ENCODE data around the gene FSTL4. TPM values are rescaled to one million over a fixed set of nuclear protein-coding genes. Genes with fewer than 3 reads are reported as not detected.

Gene FSTL4
- total and polyA plus RNA-seq, 4 donors, result 0.02 to 0.18 TPM; not detected in 2

- no peak for DNase-seq (ENCODE audit: low spot score)
- Histone ChIP-seq H3K9me3 (ENCODE audit: control insufficient read depth in 4 of 4, low read length in 3 of 4) (no peaks in the 10 kb centered on the region), H3K9ac (ENCODE audit: low read depth in 1 of 2, low read length in 2 of 2) (no peak overlapping the region), H3K4me1 (ENCODE audit: control insufficient read depth in 4 of 4, insufficient read depth in 4 of 4, low read length in 3 of 4) (no peaks in the 10 kb centered on the region), H3K4me3 (ENCODE audit: low read depth in 1 of 3, low read length in 3 of 3) (no peak overlapping the region), H3K27ac (ENCODE audit: low read depth in 1 of 2, low read length in 2 of 2) (no peak overlapping the region), H3K27me3 (ENCODE audit: control insufficient read depth in 4 of 4, insufficient read depth in 4 of 4, low read length in 3 of 4) (no peaks in the 10 kb centered on the region), H3K36me3 (ENCODE audit: control insufficient read depth in 4 of 4, insufficient read depth in 3 of 4, low read depth in 1 of 4, low read length in 3 of 4) (no peaks in the 10 kb centered on the region)
- TF ChIP-seq FOXA1 (IDR thresholded peaks at IDR 0.05) (no peak), EGR1 (IDR thresholded peaks at IDR 0.05; ENCODE audit: low read depth in 2 of 2) (no peak), JUND (IDR thresholded peaks at IDR 0.05) (no peak), YY1 (IDR thresholded peaks at IDR 0.05) (no peak), HNF4G (IDR thresholded peaks at IDR 0.05) (no peak), ZBTB33 (IDR thresholded peaks at IDR 0.05) (no peak)
- 76% methylated on average over 3 of the region's 3 CpGs for WGBS
Observed at GRCh38 chr5:133432956-133433532, 179.3 kb downstream of the FSTL4 start.

GRCh38 chr5:133431326-133431865 lies 180.9 kb downstream of the FSTL4 start:
- TF ChIP-seq FOXA2 (IDR thresholded peaks at IDR 0.05), result no peak
- Histone ChIP-seq H3K36me3 (ENCODE audit: control insufficient read depth in 4 of 4, insufficient read depth in 3 of 4, low read depth in 1 of 4, low read length in 3 of 4) (no peaks in the 10 kb centered on the region), H3K4me3 (ENCODE audit: low read depth in 1 of 3, low read length in 3 of 3) (no peak overlapping the region), H3K9ac (ENCODE audit: low read depth in 1 of 2, low read length in 2 of 2) (no peak overlapping the region), H3K4me1 (ENCODE audit: control insufficient read depth in 4 of 4, insufficient read depth in 4 of 4, low read length in 3 of 4) (no peaks in the 10 kb centered on the region), H3K27ac (ENCODE audit: low read depth in 1 of 2, low read length in 2 of 2) (no peak overlapping the region), H3K27me3 (ENCODE audit: control insufficient read depth in 4 of 4, insufficient read depth in 4 of 4, low read length in 3 of 4) (no peaks in the 10 kb centered on the region), H3K9me3 (ENCODE audit: control insufficient read depth in 4 of 4, low read length in 3 of 4) (no peaks in the 10 kb centered on the region)
- 88% methylated on average over 2 of the region's 2 CpGs for WGBS
- no peak for DNase-seq (ENCODE audit: low spot score)

GRCh38 chr5:133430095-133430494 lies 182.2 kb downstream of the FSTL4 start:
- H3K4me1 ChIP-seq (ENCODE audit: control insufficient read depth in 4 of 4, insufficient read depth in 4 of 4, low read length in 3 of 4), result no peaks in the 10 kb centered on the region

More at GRCh38 chr5:133430095-133430494, 182.2 kb downstream of the FSTL4 start:
- Histone ChIP-seq H3K27me3 (ENCODE audit: control insufficient read depth in 4 of 4, insufficient read depth in 4 of 4, low read length in 3 of 4) (no peaks in the 10 kb centered on the region), H3K27ac (ENCODE audit: low read depth in 1 of 2, low read length in 2 of 2) (no peak overlapping the region), H3K36me3 (ENCODE audit: control insufficient read depth in 4 of 4, insufficient read depth in 3 of 4, low read depth in 1 of 4, low read length in 3 of 4) (no peaks in the 10 kb centered on the region), H3K9me3 (ENCODE audit: control insufficient read depth in 4 of 4, low read length in 3 of 4) (no peaks in the 10 kb centered on the region), H3K9ac (ENCODE audit: low read depth in 1 of 2, low read length in 2 of 2) (no peak overlapping the region), H3K4me3 (ENCODE audit: low read depth in 1 of 3, low read length in 3 of 3) (no peak overlapping the region)
- TF ChIP-seq FOXA2 (IDR thresholded peaks at IDR 0.05) (no peak), NR2F2 (IDR thresholded peaks at IDR 0.05) (no peak), ATF3 (IDR thresholded peaks at IDR 0.05) (no peak), ZBTB33 (IDR thresholded peaks at IDR 0.05) (no peak)
- DNase-seq (ENCODE audit: low spot score), result no peak

Measured in liver (tissue), 9 donors.